Measurements from ENCODE around the gene ZNF865. TPM values are rescaled to one million over a fixed set of nuclear protein-coding genes. Genes with fewer than 3 reads are reported as not detected.

ZNF865 gene
- total RNA-seq, 1 donor, result 3.3 TPM

GRCh38 chr19:55623130-55623529 lies 17.7 kb downstream of the ZNF865 start:
- H3K4me1 ChIP-seq (ENCODE audit: insufficient read depth, low read length), result peaks cover 62% of the 10 kb centered on the region
- no peaks in the 10 kb centered on the region for H3K27me3 ChIP-seq (ENCODE audit: insufficient read depth, low read length)
- H3K4me3 ChIP-seq (ENCODE audit: low read length), result no peak overlapping the region
- no peaks in the 10 kb centered on the region for H3K9me3 ChIP-seq (ENCODE audit: low read depth, low read length)

- Histone ChIP-seq H3K27me3 (ENCODE audit: insufficient read depth, low read length) (no peaks in the 10 kb centered on the region), H3K4me3 (ENCODE audit: low read length) (no peak overlapping the region), H3K4me1 (ENCODE audit: insufficient read depth, low read length) (peaks cover 58% of the 10 kb centered on the region)
Observed at GRCh38 chr19:55623561-55623960, 18.1 kb downstream of the ZNF865 start.

GRCh38 chr19:55624109-55625003 lies 18.9 kb downstream of the ZNF865 start, which contains the start of gene ZNF784:
ZNF784 (minus strand) TSS chr19:55624566; CDS start chr19:55624561, 5 bp downstream.
- H3K4me3 ChIP-seq (ENCODE audit: low read length), result peak within 1 kb of the TSS; percentile 38
- no peaks in the 10 kb centered on the region for H3K27me3 ChIP-seq (ENCODE audit: insufficient read depth, low read length)
- H3K4me1 ChIP-seq (ENCODE audit: insufficient read depth, low read length), result peaks cover 50% of the 10 kb centered on the region
- H3K9me3 ChIP-seq (ENCODE audit: low read depth, low read length), result no peaks in the 10 kb centered on the region

More at GRCh38 chr19:55623561-55623960, 18.1 kb downstream of the ZNF865 start:
- no peaks in the 10 kb centered on the region for H3K9me3 ChIP-seq (ENCODE audit: low read depth, low read length)

GRCh38 chr19:55625004-55625326 lies 19.5 kb downstream of the ZNF865 start:
- Histone ChIP-seq H3K4me3 (ENCODE audit: low read length) (peak overlapping the region; percentile 38), H3K9me3 (ENCODE audit: low read depth, low read length) (no peaks in the 10 kb centered on the region), H3K4me1 (ENCODE audit: insufficient read depth, low read length) (peaks cover 44% of the 10 kb centered on the region), H3K27me3 (ENCODE audit: insufficient read depth, low read length) (no peaks in the 10 kb centered on the region)

- Histone ChIP-seq H3K27me3 (ENCODE audit: insufficient read depth, low read length) (no peaks in the 10 kb centered on the region), H3K4me1 (ENCODE audit: insufficient read depth, low read length) (peaks cover 30% of the 10 kb centered on the region), H3K9me3 (ENCODE audit: low read depth, low read length) (no peaks in the 10 kb centered on the region), H3K4me3 (ENCODE audit: low read length) (no peak overlapping the region)
Observed at GRCh38 chr19:55626350-55626749, 20.9 kb downstream of the ZNF865 start.

GRCh38 chr19:55632463-55632834 lies 27.0 kb downstream of the ZNF865 start:
- H3K27me3 ChIP-seq (ENCODE audit: insufficient read depth, low read length), result no peaks in the 10 kb centered on the region
- H3K4me3 ChIP-seq (ENCODE audit: low read length), result no peak overlapping the region
- H3K9me3 ChIP-seq (ENCODE audit: low read depth, low read length), result no peaks in the 10 kb centered on the region
- H3K4me1 ChIP-seq (ENCODE audit: insufficient read depth, low read length), result peaks cover 48% of the 10 kb centered on the region

- H3K27me3 ChIP-seq (ENCODE audit: insufficient read depth, low read length), result no peaks in the 10 kb centered on the region
- no peak overlapping the region for H3K4me3 ChIP-seq (ENCODE audit: low read length)
- no peaks in the 10 kb centered on the region for H3K9me3 ChIP-seq (ENCODE audit: low read depth, low read length)
- peaks cover 56% of the 10 kb centered on the region for H3K4me1 ChIP-seq (ENCODE audit: insufficient read depth, low read length)
Observed at GRCh38 chr19:55633861-55634260, 28.4 kb downstream of the ZNF865 start.

GRCh38 chr19:55635334-55635717 lies 29.9 kb downstream of the ZNF865 start:
- Histone ChIP-seq H3K9me3 (ENCODE audit: low read depth, low read length) (no peaks in the 10 kb centered on the region), H3K27me3 (ENCODE audit: insufficient read depth, low read length) (no peaks in the 10 kb centered on the region), H3K4me3 (ENCODE audit: low read length) (peak overlapping the region; percentile 75), H3K4me1 (ENCODE audit: insufficient read depth, low read length) (peaks cover 66% of the 10 kb centered on the region)

- peak overlapping the region; percentile 75 for H3K4me3 ChIP-seq (ENCODE audit: low read length)
- H3K27me3 ChIP-seq (ENCODE audit: insufficient read depth, low read length), result no peaks in the 10 kb centered on the region
- peaks cover 69% of the 10 kb centered on the region for H3K4me1 ChIP-seq (ENCODE audit: insufficient read depth, low read length)
- H3K9me3 ChIP-seq (ENCODE audit: low read depth, low read length), result no peaks in the 10 kb centered on the region
Observed at GRCh38 chr19:55635856-55636440, 30.5 kb downstream of the ZNF865 start.

- Histone ChIP-seq H3K4me3 (ENCODE audit: low read length) (no peak overlapping the region), H3K27me3 (ENCODE audit: insufficient read depth, low read length) (no peaks in the 10 kb centered on the region), H3K4me1 (ENCODE audit: insufficient read depth, low read length) (peaks cover 72% of the 10 kb centered on the region), H3K9me3 (ENCODE audit: low read depth, low read length) (no peaks in the 10 kb centered on the region)
Observed at GRCh38 chr19:55636723-55637122, 31.3 kb downstream of the ZNF865 start.

- Histone ChIP-seq H3K27me3 (ENCODE audit: insufficient read depth, low read length) (no peaks in the 10 kb centered on the region), H3K4me3 (ENCODE audit: low read length) (no peak overlapping the region), H3K4me1 (ENCODE audit: insufficient read depth, low read length) (peaks cover 71% of the 10 kb centered on the region), H3K9me3 (ENCODE audit: low read depth, low read length) (no peaks in the 10 kb centered on the region)
Observed at GRCh38 chr19:55637534-55637933, 32.1 kb downstream of the ZNF865 start.

GRCh38 chr19:55638864-55639359 lies 33.5 kb downstream of the ZNF865 start:
- Histone ChIP-seq H3K9me3 (ENCODE audit: low read depth, low read length) (no peaks in the 10 kb centered on the region), H3K4me1 (ENCODE audit: insufficient read depth, low read length) (peaks cover 74% of the 10 kb centered on the region)

GRCh38 chr19:55640043-55640576 lies 34.7 kb downstream of the ZNF865 start:
- Histone ChIP-seq H3K27me3 (ENCODE audit: insufficient read depth, low read length) (no peaks in the 10 kb centered on the region), H3K4me1 (ENCODE audit: insufficient read depth, low read length) (peaks cover 77% of the 10 kb centered on the region), H3K9me3 (ENCODE audit: low read depth, low read length) (no peaks in the 10 kb centered on the region), H3K4me3 (ENCODE audit: low read length) (no peak overlapping the region)

More at GRCh38 chr19:55638864-55639359, 33.5 kb downstream of the ZNF865 start:
- Histone ChIP-seq H3K27me3 (ENCODE audit: insufficient read depth, low read length) (no peaks in the 10 kb centered on the region), H3K4me3 (ENCODE audit: low read length) (no peak overlapping the region)

- no peaks in the 10 kb centered on the region for H3K27me3 ChIP-seq (ENCODE audit: insufficient read depth, low read length)
- H3K4me3 ChIP-seq (ENCODE audit: low read length), result peak within 1 kb of the TSS; percentile 47
- H3K4me1 ChIP-seq (ENCODE audit: insufficient read depth, low read length), result peaks cover 71% of the 10 kb centered on the region
- no peaks in the 10 kb centered on the region for H3K9me3 ChIP-seq (ENCODE audit: low read depth, low read length)
Observed at GRCh38 chr19:55640577-55641425, 35.4 kb downstream of the ZNF865 start, which contains the start of gene ZNF580. ZNF580 (plus strand) TSS chr19:55641002; CDS start chr19:55642509, 1,507 bp downstream.
